K562 (cell line): Measurements from ENCODE around the gene NCAPG2. TPM values are rescaled to one million over a fixed set of nuclear protein-coding genes. Genes with fewer than 3 reads are reported as not detected.
A peak's percentile ranks its signal among the peaks of the same experiment; 100 is the strongest.

Experiments
- ATF1 ChIP-seq, 2 experiments: fragments of 450-650 bp in 1 of 2; IDR thresholded peaks; 2 replicates each; pipeline ENCODE4 v1.6.1; 2016; ENCODE audit warnings: missing compliant biosample characterization in 1 of 2, missing genetic modification characterization in 1 of 2
- CAMTA2 ChIP-seq: fragments of 250-450 bp; sonication (Bioruptor Pico); conservative IDR thresholded peaks from 2 replicates; pipeline ENCODE4 v1.5.1; 2022
- CBX3 ChIP-seq, 2 experiments: IDR thresholded peaks; 1 replicate in 1 of 2; 2 replicates in 1 of 2; pipeline ENCODE4 v1.6.1; 2012; ENCODE audit warnings: inconsistent platforms in 2 of 2, low read length in 2 of 2, borderline replicate concordance in 1 of 2, control low read depth in 1 of 2
- CEBPB ChIP-seq: fragments of 450-650 bp; IDR thresholded peaks from 2 replicates; pipeline ENCODE4 v1.6.1; 2016; ENCODE audit warnings: missing genetic modification characterization, missing compliant biosample characterization
- DIDO1 ChIP-seq: fragments of 450-650 bp; IDR thresholded peaks from 2 replicates; pipeline ENCODE4 v1.6.1; 2016; ENCODE audit warnings: low read depth, missing biosample characterization, missing genetic modification characterization
- ETV1 ChIP-seq: fragments of 450-650 bp; conservative IDR thresholded peaks from 2 replicates; pipeline ENCODE4 v1.6.1; 2016; ENCODE audit warnings: missing genetic modification characterization, control low read depth, low read depth, missing compliant biosample characterization
- FOXJ2 ChIP-seq: fragments of 200-800 bp; sonication (Bioruptor generic); IDR thresholded peaks from 2 replicates; pipeline ENCODE4 v1.6.1; 2016; ENCODE audit warnings: missing genetic modification characterization, missing compliant biosample characterization
- GTF2E2 ChIP-seq: fragments of 200-800 bp; sonication (Bioruptor generic); IDR thresholded peaks from 2 replicates; pipeline ENCODE4 v1.6.1; 2016; ENCODE audit warnings: missing genetic modification characterization, missing compliant biosample characterization
- HLTF ChIP-seq: fragments of 450-650 bp; IDR thresholded peaks from 2 replicates; pipeline ENCODE4 v1.6.1; 2016
- ID3 ChIP-seq, 2 experiments: fragments of 250-450 bp in 1 of 2; fragments of 450-650 bp in 1 of 2; sonication (Bioruptor Pico) in 1 of 2; IDR thresholded peaks; 2 replicates each; pipeline versions ENCODE4 v1.6.1 to v1.8.0; 2016 to 2021; ENCODE audit warnings: mild to moderate bottlenecking in 2 of 2, moderate library complexity in 2 of 2, missing compliant biosample characterization in 1 of 2, missing genetic modification characterization in 1 of 2
- KLF16 ChIP-seq: IDR thresholded peaks from 2 replicates; pipeline ENCODE4 v1.6.1; 2016; ENCODE audit warnings: antibody characterized with exemption
- MNT ChIP-seq, 2 experiments: fragments of 450-650 bp; conservative IDR thresholded peaks; 2 replicates each; pipeline ENCODE4 v1.6.1; 2017; ENCODE audit warnings: mild to moderate bottlenecking in 2 of 2, moderate library complexity in 2 of 2
- MXI1 ChIP-seq: IDR thresholded peaks from 2 replicates; pipeline ENCODE4 v1.6.1; 2011; ENCODE audit warnings: low read depth, mild to moderate bottlenecking, improper control_type of control experiment, low read length
- NCOA2 ChIP-seq, 2 experiments: fragments of 450-650 bp; IDR thresholded peaks; 2 replicates each; pipeline ENCODE4 v1.6.1; 2018; ENCODE audit warnings: mild to moderate bottlenecking in 2 of 2, moderate library complexity in 1 of 2; ENCODE audit not compliant: partially characterized antibody in 2 of 2
- PKNOX1 ChIP-seq: fragments of 450-650 bp; IDR thresholded peaks from 2 replicates; pipeline ENCODE4 v1.6.1; 2016
- RCOR1 ChIP-seq, 2 experiments: IDR thresholded peaks; 2 replicates each; pipeline ENCODE4 v1.6.1; 2012; ENCODE audit warnings: low read depth in 2 of 2, low read length in 2 of 2, borderline replicate concordance in 1 of 2, improper control_type of control experiment in 1 of 2
- ZBTB7A ChIP-seq: IDR thresholded peaks from 2 replicates; pipeline ENCODE4 v1.6.1; 2011; ENCODE audit warnings: low read depth, mild to moderate bottlenecking, low read length, moderate library complexity, borderline replicate concordance; ENCODE audit not compliant: control insufficient read depth
- polyA plus RNA-seq, 8 experiments: library from polyadenylated mRNA; depleted of rRNA in 4 of 8; stranded (reverse) in 5 of 8; unstranded in 3 of 8; fragments of >200 nt; fragmentation: Nextera tagmentation in 2 of 8; fragmentation: Illumina TruSeq in 1 of 8; extraction: Ambion mirVana in 2 of 8; extraction: Trizol in 1 of 8; gene quantifications; 2 replicates each; pipeline versions ENCODE4 v1.2.1 to v1.2.3, GENCODE V29; 2011 to 2014; ENCODE audit warnings: inconsistent platforms in 1 of 8, missing spikeins in 1 of 8
- total RNA-seq, 7 experiments: library from RNA; depleted of rRNA in 6 of 7; stranded (reverse); fragments of >200 nt in 6 of 7; fragmentation: Illumina TruSeq in 2 of 7; extraction: Trizol in 2 of 7; gene quantifications; 2 replicates each; pipeline versions ENCODE4 v1.2.1 to v1.2.3, GENCODE V29; 2011 to 2021; ENCODE audit warnings: low replicate concordance in 1 of 7

The NCAPG2 gene
- total and polyA plus RNA-seq, 9 of the 15 experiments (the other 6 are each of a cell fraction or from before 2014, with no cell fraction given), result 21.5 to 127 (median 86.1) TPM

- 0 out of 3 replicates have a peak, but pooled peaks of 1 of the 2 experiments have one; percentile 19 for TF ChIP-seq CBX3 (IDR thresholded peaks at IDR 0.05; ENCODE audit: borderline replicate concordance in 1 of 2, low read length in 2 of 2)
- peak in 1 of 2 experiments; percentile 60; a peak in 2 of 4 replicates for TF ChIP-seq RCOR1 (IDR thresholded peaks at IDR 0.05; ENCODE audit: borderline replicate concordance in 1 of 2, low read depth in 2 of 2, low read length in 2 of 2)
- no peak for TF ChIP-seq FOXJ2 (tag)
- TF ChIP-seq CEBPB, result peak; percentile 99
- no peak for TF ChIP-seq MXI1
- no peak for TF ChIP-seq CAMTA2 (CRISPR knock-in tag)
- TF ChIP-seq ZBTB7A, result no peak
- peak; percentile 64; the same call in 1 of the 2 replicates for TF ChIP-seq PKNOX1
- no peak for TF ChIP-seq NCOA2 (IDR thresholded peaks at IDR 0.05; ENCODE audit: partially characterized antibody in 2 of 2)
- TF ChIP-seq ETV1 (tag), result peak; percentile 33; the same call in 1 of the 2 replicates
- TF ChIP-seq ATF1 (CRISPR knock-in tag; IDR thresholded peaks at IDR 0.05), result no peak
- peak; percentile 28; the same call in 1 of the 2 replicates for TF ChIP-seq ATF1 (tag; IDR thresholded peaks at IDR 0.05)
- TF ChIP-seq HLTF, result no peak
- 0 out of 4 replicates have a peak, but pooled peaks of 1 of the 2 experiments have one; percentile 20 for TF ChIP-seq MNT (conservative IDR thresholded peaks at IDR 0.05)
- no peak for TF ChIP-seq DIDO1
- TF ChIP-seq KLF16, result 0 out of 2 replicates have a peak, but pooled peaks have one; percentile 7
- no peak for TF ChIP-seq ID3 (CRISPR knock-in tag; IDR thresholded peaks at IDR 0.05)
- TF ChIP-seq ID3 (tag; IDR thresholded peaks at IDR 0.05), result peak; percentile 83; the same call in 1 of the 2 replicates
- no peak for TF ChIP-seq GTF2E2
These were observed 6.1 kb upstream of the NCAPG2 start (continued) for GRCh38 chr7:158710651-158711102.
